GM18505 (cell line): ENCODE measurements around the gene PUS3.

Source experiments
- ATAC-seq: cut with Tn5 transposase; IDR thresholded peaks from one replicate; pipeline ENCODE4 v1.9.1; 2021; ENCODE audit not compliant: unreplicated experiment
- POLR2A ChIP-seq: IDR thresholded peaks from 4 replicates; pipeline ENCODE4 v1.6.1; 2011; ENCODE audit warnings: borderline replicate concordance; ENCODE audit not compliant: insufficient read depth, insufficient read length; ENCODE audit errors: extremely low read depth

Gene PUS3

GRCh38 chr11:125910226-125910849, 7.3 kb upstream of the PUS3 start:
- ATAC-seq = no peak
- TF ChIP-seq POLR2A = no peak

GRCh38 chr11:125904678-125905077, 1.7 kb upstream of the PUS3 start:
- ATAC-seq = no peak
- no peak for TF ChIP-seq POLR2A

DNA sequence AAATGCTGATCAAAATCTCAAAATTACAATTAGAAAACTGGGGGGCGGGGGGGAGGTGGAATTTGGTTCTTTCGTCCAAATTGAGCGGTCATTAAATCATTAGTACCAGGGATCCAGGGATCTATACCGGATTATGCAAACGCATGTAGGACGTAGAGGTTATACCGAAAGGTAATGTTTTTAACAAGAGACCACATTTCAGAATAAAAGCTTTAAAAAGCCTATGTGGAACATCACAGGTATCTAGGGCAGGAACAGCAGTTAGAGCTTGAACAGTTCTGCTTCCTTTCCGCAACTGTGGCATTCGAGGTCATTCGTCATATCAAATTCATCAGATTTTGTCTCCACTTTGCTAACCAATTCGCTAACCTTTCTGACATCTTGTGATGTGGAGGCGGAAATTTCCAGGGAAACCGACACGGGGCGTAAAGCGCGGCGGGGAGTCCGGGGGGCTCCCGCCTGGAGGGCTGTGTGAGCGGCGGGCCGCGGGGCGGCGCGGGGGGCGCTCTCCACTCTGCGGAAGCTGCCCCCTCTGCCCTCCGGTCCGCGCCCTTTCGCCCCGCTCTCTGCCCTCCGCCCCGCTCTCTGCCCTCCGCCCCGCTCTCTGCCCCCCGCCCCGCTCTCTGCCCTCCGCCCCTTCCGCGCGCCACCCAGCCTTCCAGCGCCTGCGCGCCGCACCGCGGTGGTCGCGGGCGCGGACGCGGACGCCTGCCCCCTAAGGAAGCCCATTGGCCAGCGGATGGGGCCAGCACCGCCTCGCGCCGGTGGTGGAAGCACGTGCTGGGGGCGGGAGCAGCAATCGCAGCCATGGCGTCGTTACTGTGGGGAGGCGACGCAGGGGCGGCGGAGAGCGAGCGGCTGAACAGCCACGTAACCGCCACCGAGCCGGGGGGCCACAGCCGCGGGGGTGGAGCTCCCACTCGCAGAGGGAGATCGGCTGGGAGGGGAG, 979 bp upstream of the PUS3 start, which contains the start of gene DDX25:
Gene DDX25, plus strand, starts transcription at position 798 of the 949 bp plus-strand sequence. Its CDS starts 10 bp downstream, at position 808.
- no peak for ATAC-seq

DNA sequence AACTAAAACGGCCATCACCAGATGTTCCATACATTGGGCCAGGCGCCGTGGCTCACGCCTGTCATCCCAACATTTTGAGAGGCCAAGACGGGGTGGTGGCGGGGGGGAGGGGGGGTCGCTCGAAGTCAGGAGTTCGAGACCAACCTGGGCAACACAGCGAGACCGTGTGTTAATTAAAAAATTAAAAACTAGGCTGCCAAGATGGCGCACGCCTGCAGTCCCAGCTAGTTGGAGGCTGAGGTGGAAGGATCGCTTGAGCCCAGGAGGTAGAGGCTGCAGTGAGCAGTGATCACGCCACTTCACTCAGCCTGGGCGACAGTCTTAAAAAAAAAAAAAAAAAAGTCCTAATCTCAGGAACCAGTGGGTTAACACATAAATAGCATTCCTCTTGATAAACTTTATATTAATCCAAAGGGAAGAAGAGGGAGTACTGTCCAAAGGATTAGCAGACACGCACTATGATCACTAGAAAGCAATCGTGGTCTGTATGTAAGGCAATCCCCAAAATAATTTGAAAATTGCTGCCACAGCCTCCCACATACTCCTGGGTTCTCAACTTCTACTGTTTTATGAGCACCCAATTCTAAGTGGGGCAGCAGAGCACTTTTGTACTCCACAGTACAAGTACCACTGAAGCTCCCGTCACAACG, 604 bp downstream of the PUS3 start:
- no peak for ATAC-seq

More for the DNA sequence above, 979 bp upstream of the PUS3 start, which contains the start of gene DDX25:
- TF ChIP-seq POLR2A = no peak

DNA sequence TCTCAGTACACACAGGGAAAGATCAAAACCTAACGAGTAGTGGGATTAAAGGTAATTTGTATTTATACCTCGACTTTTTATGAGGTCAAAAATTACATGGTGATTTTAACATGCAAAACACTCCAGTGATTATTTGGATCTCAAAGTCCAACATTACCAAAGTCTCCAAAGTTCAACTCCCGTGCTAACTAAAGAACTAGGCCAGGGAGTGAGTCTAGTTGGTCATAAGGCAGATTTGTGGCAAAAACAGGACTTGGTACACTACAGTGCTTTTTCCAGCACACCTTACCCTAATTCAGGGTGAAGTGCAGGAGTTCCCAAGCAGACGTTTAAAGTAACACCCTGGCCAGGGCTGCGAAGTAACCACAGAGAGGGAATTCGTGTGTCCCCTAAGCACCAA, 1.1 kb downstream of the PUS3 start:
- TF ChIP-seq POLR2A = no peak
- no peak for ATAC-seq

More for the DNA sequence above, 604 bp downstream of the PUS3 start:
- TF ChIP-seq POLR2A = no peak

DNA sequence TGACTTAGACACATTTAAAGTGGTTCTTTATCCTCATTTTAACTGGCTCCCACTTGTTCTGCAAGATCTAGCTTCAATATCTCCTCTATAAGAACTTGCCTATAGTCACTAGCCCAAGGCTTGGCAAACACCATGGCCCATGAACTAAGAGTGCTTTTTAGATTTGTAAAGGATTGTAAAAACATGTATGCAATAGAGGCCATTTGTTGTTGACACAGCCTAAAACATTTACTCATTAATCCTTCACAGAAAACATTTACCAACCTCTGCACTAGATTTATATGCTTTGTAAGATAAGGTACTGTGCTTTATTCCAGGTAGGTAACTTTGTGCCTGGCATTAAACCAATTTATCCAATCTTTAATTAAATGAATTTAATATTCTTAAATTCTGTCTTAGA, 10.0 kb downstream of the PUS3 start:
- TF ChIP-seq POLR2A = no peak
- no peak for ATAC-seq

DNA sequence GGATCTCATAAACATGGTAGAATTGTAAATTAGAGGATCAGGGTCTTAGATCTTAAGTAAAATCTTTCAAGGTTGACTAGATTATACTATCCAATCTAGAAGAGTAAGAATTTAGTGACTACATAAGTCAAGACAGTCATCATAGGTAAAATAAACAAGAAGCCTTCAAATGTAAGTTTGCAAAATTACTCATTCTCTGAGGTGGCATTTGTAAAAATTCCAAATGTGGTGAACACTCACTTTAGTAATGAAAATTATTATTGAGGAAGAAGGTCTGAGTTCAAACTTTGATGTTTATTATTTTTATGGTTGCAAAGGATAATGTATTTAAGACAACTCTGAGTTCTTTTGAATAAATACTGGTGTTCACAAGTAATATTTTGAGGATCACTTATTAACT, 10.9 kb downstream of the PUS3 start:
- no peak for ATAC-seq
- TF ChIP-seq POLR2A = no peak

DNA sequence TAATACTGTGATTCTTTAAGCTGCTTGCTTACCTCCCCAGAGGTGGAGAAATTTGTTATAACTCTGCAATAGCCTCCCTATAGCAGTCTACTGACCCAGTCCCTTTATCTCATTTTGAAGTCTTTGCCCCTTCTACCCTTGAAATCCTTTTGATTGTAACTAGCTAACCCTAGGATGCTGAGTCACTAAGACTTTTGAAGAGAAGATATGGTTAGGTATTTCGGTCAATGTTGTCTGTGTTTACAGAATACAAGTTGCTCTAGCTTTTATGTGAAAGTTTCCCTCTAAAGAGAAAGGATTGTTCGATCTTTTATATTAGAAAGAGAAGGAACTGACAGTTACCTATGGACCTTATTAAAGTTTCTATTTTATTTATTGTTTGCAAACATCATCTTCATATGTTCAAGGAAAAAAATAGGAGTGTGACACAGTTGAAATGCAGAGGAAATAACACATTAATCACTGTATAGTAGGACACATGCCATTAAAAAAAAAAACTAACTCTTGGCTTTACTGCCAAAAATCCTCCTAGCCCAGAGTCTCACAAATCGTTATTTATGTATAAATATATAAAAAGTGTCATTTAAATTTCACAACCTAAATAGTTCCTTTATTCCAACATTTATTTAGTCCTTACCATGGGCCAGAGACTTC, 12.4 kb downstream of the PUS3 start:
- ATAC-seq = no peak
- TF ChIP-seq POLR2A = no peak

- peak; percentile 80 for TF ChIP-seq POLR2A
- ATAC-seq = peak; percentile 82
Observed at GRCh38 chr11:125887373-125888324, 15.4 kb downstream of the PUS3 start, which contains the start of gene HYLS1. HYLS1 (plus strand) TSS chr11:125887668; CDS start chr11:125899369, 11,701 bp downstream.

DNA sequence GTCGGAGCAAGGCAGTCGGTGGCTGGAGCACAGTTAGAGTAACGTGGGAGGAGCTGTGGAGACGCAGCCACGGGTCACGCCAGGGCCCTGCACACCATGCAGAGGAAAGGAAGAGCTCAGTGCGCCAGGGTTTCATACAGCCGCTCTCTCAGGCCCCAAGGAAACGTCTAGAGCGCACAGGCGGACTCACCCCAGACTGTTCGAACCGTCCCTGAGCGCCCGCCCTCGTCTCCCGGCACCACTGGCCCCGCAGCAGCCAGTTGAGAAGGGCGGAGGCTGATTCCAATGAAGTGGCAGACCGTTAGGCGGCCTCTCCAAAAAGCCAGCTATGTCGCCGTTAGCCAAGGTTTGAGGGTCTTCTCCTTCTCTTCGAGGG, 16.0 kb downstream of the PUS3 start:
- peak; percentile 54 for TF ChIP-seq POLR2A

GRCh38 chr11:125883375-125883774, 19.6 kb downstream of the PUS3 start:
- no peak for ATAC-seq
- TF ChIP-seq POLR2A = no peak

More for the DNA sequence above, 16.0 kb downstream of the PUS3 start:
- ATAC-seq = peak; percentile 25

DNA sequence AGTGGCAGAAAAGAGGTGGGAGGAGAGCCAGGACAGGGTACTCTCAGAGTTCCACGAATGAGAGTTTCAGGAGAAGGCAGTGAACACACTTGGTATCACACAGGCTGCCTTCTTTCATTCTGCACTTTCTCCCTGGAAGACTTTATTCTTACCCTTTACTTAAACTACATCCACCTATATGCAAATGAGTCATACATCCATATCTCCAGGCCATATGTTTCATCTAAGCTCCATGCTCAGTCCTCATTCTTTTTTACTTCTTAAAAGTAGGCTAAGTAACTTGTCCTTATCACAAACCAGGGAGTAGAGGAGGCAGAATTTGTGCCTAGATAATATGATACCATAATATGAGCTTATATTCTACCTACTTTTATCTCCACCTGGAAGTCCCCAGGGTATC, 21.7 kb downstream of the PUS3 start:
- ATAC-seq = no peak
- TF ChIP-seq POLR2A = no peak

DNA sequence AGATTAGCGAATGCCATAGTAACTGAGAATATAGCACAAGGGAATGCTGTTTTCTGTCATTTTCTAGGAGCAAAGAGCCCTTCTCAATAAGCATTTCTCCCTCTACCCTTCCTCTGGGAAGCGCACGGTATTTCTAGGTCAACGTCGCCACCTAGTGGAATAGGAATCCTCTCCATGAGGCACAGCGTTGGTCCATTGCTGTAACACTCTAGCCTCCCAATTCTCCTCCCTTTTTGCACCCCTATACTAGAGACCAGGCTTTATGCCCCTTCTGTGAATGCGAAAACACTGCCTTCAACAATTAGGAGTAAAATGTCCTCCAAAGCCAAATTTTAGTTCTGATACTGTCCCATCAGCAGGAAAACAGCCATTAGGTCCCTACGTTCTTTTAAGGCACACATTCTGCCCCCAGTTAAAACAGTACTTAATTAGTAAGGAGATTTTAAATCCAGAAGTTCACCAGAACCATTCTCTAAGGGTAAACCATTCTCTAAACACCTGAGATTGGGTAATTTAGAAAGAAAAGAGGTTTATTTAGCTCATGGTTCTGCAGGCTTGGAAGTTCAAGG, 28.4 kb downstream of the PUS3 start:
- no peak for TF ChIP-seq POLR2A
- ATAC-seq = no peak
